Aorta (tissue), 5 donors: ENCODE measurements around the gene ZNF740. TPM values are rescaled to one million over a fixed set of nuclear protein-coding genes. Genes with fewer than 3 reads are reported as not detected.

Experiments
- ATAC-seq: fragments of 200-7000 bp; cut with Tn5 transposase; one replicate; pipeline ENCODE4 v1.9.1; 2022; ENCODE audit warnings: moderate library complexity; ENCODE audit not compliant: low FRiP score
- DNase-seq, 2 donors: peaks; one replicate each; pipeline ENCODE4 v3.0.0-alpha.2; 2020
- H3K27ac ChIP-seq, 2 donors: one replicate each; pipeline ENCODE4 v1.5.1; 2013; ENCODE audit warnings: low read length in 2 of 2, mild to moderate bottlenecking in 2 of 2, moderate library complexity in 2 of 2, control low read depth in 1 of 2, inconsistent platforms in 1 of 2, low read depth in 1 of 2
- H3K27me3 ChIP-seq, 2 donors: one replicate each; pipeline ENCODE4 v1.6.1; 2013; ENCODE audit warnings: control low read depth in 1 of 2, low read length in 1 of 2, mild to moderate bottlenecking in 1 of 2, moderate library complexity in 1 of 2; ENCODE audit not compliant: insufficient read depth in 2 of 2, control insufficient read depth in 1 of 2
- H3K36me3 ChIP-seq, 2 donors: one replicate each; pipeline ENCODE4 v1.6.1; 2013; ENCODE audit warnings: control low read depth in 1 of 2, low read length in 1 of 2, mild to moderate bottlenecking in 1 of 2; ENCODE audit not compliant: insufficient read depth in 2 of 2, control insufficient read depth in 1 of 2
- H3K4me1 ChIP-seq, 2 donors: one replicate each; pipeline ENCODE4 v1.6.1; 2013; ENCODE audit warnings: low read length in 2 of 2, control low read depth in 1 of 2, mild to moderate bottlenecking in 1 of 2, moderate library complexity in 1 of 2; ENCODE audit not compliant: insufficient read depth in 2 of 2, control insufficient read depth in 1 of 2
- H3K4me3 ChIP-seq, 2 donors: one replicate each; pipeline ENCODE4 v1.5.1; 2013; ENCODE audit warnings: low read length in 2 of 2, control low read depth in 1 of 2, mild to moderate bottlenecking in 1 of 2
- H3K9me3 ChIP-seq: one replicate; pipeline ENCODE4 v1.6.1; 2013; ENCODE audit warnings: mild to moderate bottlenecking, low read length; ENCODE audit not compliant: control insufficient read depth
- WGBS, 2 donors: extraction: QIAGEN DNeasy Blood & Tissue Kit; methylation state at CpG; one replicate each; pipeline ENCODE4 v1.1.7; 2013; 5-methylcytosine and 5-hydroxymethylcytosine counted together
- intact Hi-C, 2 donors: fragments of 100-400 bp; cut with DNase I; formaldehyde crosslinking; loops; one replicate each; pipeline versions ENCODE4 v1.14.2 to v1.15.0; 2022
- polyA plus RNA-seq, 2 donors: library from polyadenylated mRNA; stranded (reverse); fragments of 200-250 nt; gene quantifications; one replicate each; pipeline ENCODE4 v1.2.3, GENCODE V29; 2013
- total RNA-seq, 2 donors: library from RNA; stranded (reverse); fragmentation: NEBNext Ultra II Directional; extraction: Animal tissue kit (Norgen Biotek cat#: 25700); gene quantifications; one replicate each; pipeline ENCODE4 v1.2.1, GENCODE V29; 2021
- donor health status: healthy with polysubstance abuse.
- donor health status: Bipolar disorder and iron deficiency.
- donor health status: DM: no; HTN: no; CAD: no.
- donor health status: DM: no; HTN: no; CAD: no.
- donor health status: DM: yes; HTN: yes; CAD: no.

ZNF740 gene
- total and polyA plus RNA-seq, 4 donors: 4.1 to 46.3 (median 24.8) TPM

GRCh38 chr12:53223389-53224060 is 43.0 kb downstream of the ZNF740 start:
- H3K36me3 ChIP-seq: peaks cover 0 to 2% of the 10 kb centered on the region in 2 donors
- intact Hi-C loops: loop anchor here in 1 of 2 donors (5.0 kb wide), 1 partner anchor 44 kb away; the partner anchor contains the start of gene ESPL1
- peak overlapping the region in 1 of 2 donors; percentile 69 for H3K27ac ChIP-seq
- DNase-seq: peak; percentile 77 to 79
- H3K9me3 ChIP-seq: no peaks in the 10 kb centered on the region
- H3K4me3 ChIP-seq: no peak overlapping the region
- no peak for ATAC-seq
- WGBS, 2 donors: 6 to 17% methylated on average over 11 to 16 of the region's 16 CpGs
- H3K27me3 ChIP-seq: no peaks in the 10 kb centered on the region
- no peaks in the 10 kb centered on the region for H3K4me1 ChIP-seq

GRCh38 chr12:53224061-53224896 is 43.8 kb downstream of the ZNF740 start:
- DNase-seq: peak; percentile 26 to 51
- intact Hi-C loops: loop anchor here in 1 of 2 donors (5.0 kb wide), 1 partner anchor 43 kb away; the partner anchor contains the start of gene ESPL1
- WGBS, 2 donors: 44 to 51% methylated on average over 11 of the region's 11 CpGs

GRCh38 chr12:53224897-53225634 is 44.5 kb downstream of the ZNF740 start:
- peak; percentile 56 to 89 for DNase-seq
- peak overlapping the region; percentile 5 to 77 for H3K27ac ChIP-seq
- no peaks in the 10 kb centered on the region for H3K9me3 ChIP-seq
- WGBS, 2 donors: 26 to 34% methylated on average over 10 of the region's 10 CpGs
- no peaks in the 10 kb centered on the region for H3K4me1 ChIP-seq
- no peaks in the 10 kb centered on the region for H3K27me3 ChIP-seq
- no peak overlapping the region for H3K4me3 ChIP-seq
- peaks cover 0 to 2% of the 10 kb centered on the region in 2 donors for H3K36me3 ChIP-seq
- intact Hi-C loops: loop anchor here in 1 of 2 donors (5.0 kb wide), 1 partner anchor 42 kb away; the partner anchor contains the start of gene ESPL1
- ATAC-seq: no peak

More at GRCh38 chr12:53224061-53224896, 43.8 kb downstream of the ZNF740 start:
- peak overlapping the region; percentile 14 to 77 for H3K27ac ChIP-seq
- H3K4me3 ChIP-seq: no peak overlapping the region
- ATAC-seq: no peak
- peaks cover 0 to 2% of the 10 kb centered on the region in 2 donors for H3K36me3 ChIP-seq
- no peaks in the 10 kb centered on the region for H3K4me1 ChIP-seq
- no peaks in the 10 kb centered on the region for H3K27me3 ChIP-seq
- no peaks in the 10 kb centered on the region for H3K9me3 ChIP-seq

- 72 to 79% methylated on average over 10 of the region's 10 CpGs for WGBS, 2 donors
- peak; percentile 37 to 61 for DNase-seq
- Histone ChIP-seq H3K4me1 (no peaks in the 10 kb centered on the region), H3K27me3 (no peaks in the 10 kb centered on the region), H3K27ac (peak overlapping the region in 1 of 2 donors; percentile 5), H3K36me3 (peaks cover 0 to 2% of the 10 kb centered on the region in 2 donors), H3K9me3 (no peaks in the 10 kb centered on the region), H3K4me3 (no peak overlapping the region)
- intact Hi-C loops: no loop called here
- no peak for ATAC-seq
Measured at GRCh38 chr12:53225635-53226424, 45.3 kb downstream of the ZNF740 start.

- Histone ChIP-seq H3K4me3 (no peak overlapping the region), H3K4me1 (no peaks in the 10 kb centered on the region), H3K36me3 (peaks cover 0 to 2% of the 10 kb centered on the region in 2 donors), H3K27ac (no peak overlapping the region), H3K27me3 (no peaks in the 10 kb centered on the region), H3K9me3 (no peaks in the 10 kb centered on the region)
- peak; percentile 24 to 63 for DNase-seq
- intact Hi-C loops: no loop called here
- 91 to 95% methylated on average over 4 of the region's 4 CpGs for WGBS, 2 donors
- ATAC-seq: no peak
Measured at GRCh38 chr12:53226815-53227214, 46.3 kb downstream of the ZNF740 start.

GRCh38 chr12:53227341-53227740 is 46.8 kb downstream of the ZNF740 start:
- 94% methylated on average over 11 of the region's 11 CpGs for WGBS, 2 donors
- peak; percentile 36 to 64 for DNase-seq
- ATAC-seq: no peak
- no peak overlapping the region for H3K27ac ChIP-seq
- intact Hi-C loops: no loop called here
- H3K27me3 ChIP-seq: no peaks in the 10 kb centered on the region
- no peaks in the 10 kb centered on the region for H3K9me3 ChIP-seq
- H3K4me1 ChIP-seq: no peaks in the 10 kb centered on the region
- H3K4me3 ChIP-seq: no peak overlapping the region
- peaks cover 0 to 2% of the 10 kb centered on the region in 2 donors for H3K36me3 ChIP-seq

GRCh38 chr12:53227836-53228235 is 47.3 kb downstream of the ZNF740 start:
- H3K36me3 ChIP-seq: peaks cover 0 to 2% of the 10 kb centered on the region in 2 donors
- intact Hi-C loops: no loop called here
- H3K4me1 ChIP-seq: no peaks in the 10 kb centered on the region
- no peak for ATAC-seq
- no peaks in the 10 kb centered on the region for H3K9me3 ChIP-seq
- WGBS, 2 donors: 43 to 88% methylated on average over 1 of the region's 1 CpG
- peak; percentile 2 to 4 for DNase-seq
- H3K4me3 ChIP-seq: no peak overlapping the region
- no peaks in the 10 kb centered on the region for H3K27me3 ChIP-seq
- no peak overlapping the region for H3K27ac ChIP-seq
